Measurements from ENCODE around the gene OVOL1.
"Not testable (repeated sequence)": the region's sequence is repeated elsewhere in the genome, so short reads cannot be mapped to it uniquely, and the experiment has no call there.

OVOL1 gene

GRCh38 chr11:65786786-65787636 lies at the start of gene OVOL1:
TSS of gene OVOL1 (plus strand) at chr11:65787063. CDS start at chr11:65787374, 311 bp downstream.
- peaks cover 26% of the 10 kb centered on the region for H3K27me3 ChIP-seq (ENCODE audit: control insufficient read depth, insufficient read depth, low read length)
- H3K4me1 ChIP-seq (ENCODE audit: control insufficient read depth, insufficient read depth, low read length) = peaks cover 56% of the 10 kb centered on the region
- no peaks in the 10 kb centered on the region for H3K9me3 ChIP-seq (ENCODE audit: control insufficient read depth, low read length)
- peak within 1 kb of the TSS; percentile 36 for H3K4me3 ChIP-seq (ENCODE audit: low read length)
- no peaks in the 10 kb centered on the region for H3K36me3 ChIP-seq (ENCODE audit: control insufficient read depth, insufficient read depth, low read length)
- peak within 1 kb of the TSS; percentile 53 for H3K9ac ChIP-seq (ENCODE audit: low read length)

DNA sequence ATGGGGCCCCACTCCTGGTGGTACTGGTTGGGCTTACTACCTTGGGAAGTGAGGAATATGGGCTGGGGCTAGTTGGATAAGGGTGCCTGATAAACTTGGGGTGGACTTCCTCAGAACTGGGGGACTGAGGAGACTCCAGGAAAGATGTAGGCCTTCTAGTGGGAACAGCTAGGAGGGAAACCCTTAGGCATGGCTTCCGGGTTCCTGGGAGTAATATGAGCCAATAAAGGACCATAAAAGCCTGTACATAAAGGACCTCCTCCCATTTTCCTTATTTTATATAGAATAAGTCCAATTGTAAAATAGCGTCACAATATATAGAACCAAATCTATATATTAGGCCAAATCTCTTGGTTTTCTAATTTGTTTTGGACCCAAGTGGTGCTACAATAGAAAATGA lies 47.8 kb upstream of the OVOL1 start:
- H3K36me3 ChIP-seq (ENCODE audit: control insufficient read depth, insufficient read depth, low read length) = no peaks in the 10 kb centered on the region
- H3K4me1 ChIP-seq (ENCODE audit: control insufficient read depth, insufficient read depth, low read length) = no peaks in the 10 kb centered on the region
- peaks cover 8% of the 10 kb centered on the region for H3K27me3 ChIP-seq (ENCODE audit: control insufficient read depth, insufficient read depth, low read length)
- H3K9ac ChIP-seq (ENCODE audit: low read length) = no peak overlapping the region
- H3K9me3 ChIP-seq (ENCODE audit: control insufficient read depth, low read length) = no peaks in the 10 kb centered on the region
- H3K4me3 ChIP-seq (ENCODE audit: low read length) = no peak overlapping the region

DNA sequence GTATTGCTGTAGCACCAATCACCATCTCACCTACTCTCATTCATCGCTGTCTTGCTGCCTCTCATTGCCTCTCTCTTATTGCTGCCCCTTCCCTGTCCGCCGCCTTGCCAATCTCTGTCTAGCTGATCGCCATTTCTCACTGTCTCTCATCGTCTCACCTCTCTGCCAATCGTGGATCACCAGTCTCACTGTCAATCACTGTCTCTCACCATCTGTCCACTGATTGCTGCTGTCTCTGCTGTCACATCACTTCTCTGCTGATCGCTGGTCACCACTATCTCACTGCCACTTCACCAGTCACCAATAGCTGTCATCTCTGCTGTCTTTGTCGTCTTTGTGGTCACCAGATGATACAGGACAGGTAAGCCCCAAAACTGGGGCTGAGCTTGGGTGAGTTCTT lies 45.7 kb upstream of the OVOL1 start:
- H3K27me3 ChIP-seq (ENCODE audit: control insufficient read depth, insufficient read depth, low read length) = peaks cover 8% of the 10 kb centered on the region
- no peaks in the 10 kb centered on the region for H3K9me3 ChIP-seq (ENCODE audit: control insufficient read depth, low read length)
- H3K4me3 ChIP-seq (ENCODE audit: low read length) = no peak overlapping the region
- no peak overlapping the region for H3K9ac ChIP-seq (ENCODE audit: low read length)
- H3K4me1 ChIP-seq (ENCODE audit: control insufficient read depth, insufficient read depth, low read length) = no peaks in the 10 kb centered on the region
- H3K36me3 ChIP-seq (ENCODE audit: control insufficient read depth, insufficient read depth, low read length) = no peaks in the 10 kb centered on the region

DNA sequence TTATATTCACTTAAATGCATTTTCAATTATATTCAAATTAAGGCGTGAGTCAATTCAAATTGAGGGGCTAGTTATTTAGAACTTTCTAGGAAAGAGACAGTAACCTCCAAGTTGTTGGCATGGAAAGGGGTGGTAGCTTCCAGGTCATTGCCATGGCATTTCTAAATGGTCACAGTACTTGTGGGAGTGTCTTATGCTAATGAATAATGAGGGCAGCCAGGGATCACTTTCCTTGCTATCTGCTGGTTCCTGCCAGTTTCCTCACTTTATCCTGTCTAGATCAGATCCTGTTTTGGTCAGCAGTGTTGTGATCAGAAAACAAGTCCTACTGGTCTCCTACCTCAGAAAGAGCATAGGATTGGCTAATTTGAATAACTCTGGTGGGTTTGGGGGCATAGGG lies 44.5 kb upstream of the OVOL1 start:
- H3K36me3 ChIP-seq (ENCODE audit: control insufficient read depth, insufficient read depth, low read length) = no peaks in the 10 kb centered on the region
- H3K27me3 ChIP-seq (ENCODE audit: control insufficient read depth, insufficient read depth, low read length) = peaks cover 8% of the 10 kb centered on the region
- H3K9me3 ChIP-seq (ENCODE audit: control insufficient read depth, low read length) = no peaks in the 10 kb centered on the region
- H3K4me1 ChIP-seq (ENCODE audit: control insufficient read depth, insufficient read depth, low read length) = no peaks in the 10 kb centered on the region
- no peak overlapping the region for H3K4me3 ChIP-seq (ENCODE audit: low read length)
- H3K9ac ChIP-seq (ENCODE audit: low read length) = no peak overlapping the region

- Histone ChIP-seq H3K27me3 (ENCODE audit: control insufficient read depth, insufficient read depth, low read length) (peaks cover 2% of the 10 kb centered on the region), H3K4me1 (ENCODE audit: control insufficient read depth, insufficient read depth, low read length) (no peaks in the 10 kb centered on the region), H3K9me3 (ENCODE audit: control insufficient read depth, low read length) (no peaks in the 10 kb centered on the region), H3K4me3 (ENCODE audit: low read length) (no peak overlapping the region), H3K36me3 (ENCODE audit: control insufficient read depth, insufficient read depth, low read length) (no peaks in the 10 kb centered on the region), H3K9ac (ENCODE audit: low read length) (no peak overlapping the region)
Observed at GRCh38 chr11:65743681-65744025, 43.2 kb upstream of the OVOL1 start.

DNA sequence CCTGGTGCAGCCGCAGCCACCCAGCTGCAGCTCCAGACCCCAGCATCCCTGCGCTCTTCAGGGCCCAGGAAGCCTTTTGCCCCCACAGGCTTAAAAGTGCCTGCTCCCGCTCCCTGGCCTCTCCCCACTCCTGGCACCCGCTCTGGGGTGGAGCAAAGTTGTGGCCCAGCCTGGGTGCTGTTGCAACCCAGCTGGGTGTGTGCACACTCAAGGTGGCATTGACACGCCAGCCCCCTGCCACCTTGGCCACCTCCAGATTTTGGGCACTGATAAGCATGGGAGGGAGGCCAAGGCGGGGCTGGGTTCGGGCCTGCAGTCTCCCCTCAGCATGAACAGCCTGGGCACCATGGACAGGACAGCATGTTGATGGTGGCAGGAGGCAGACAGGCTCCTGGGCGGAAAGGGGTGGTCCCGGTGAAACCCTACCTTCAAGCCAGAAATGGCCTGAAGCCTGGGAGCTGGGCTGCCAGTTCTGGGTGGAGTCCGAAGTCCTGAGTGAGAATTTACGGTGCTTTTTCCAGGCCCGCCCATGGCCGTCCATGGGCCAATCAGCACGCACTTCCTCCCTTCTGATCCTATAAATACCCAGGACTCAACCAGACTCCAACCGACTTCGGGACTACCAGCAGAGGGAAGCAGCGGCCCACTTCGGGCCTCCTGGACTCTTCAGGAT lies 42.7 kb upstream of the OVOL1 start:
- H3K9me3 ChIP-seq (ENCODE audit: control insufficient read depth, low read length) = no peaks in the 10 kb centered on the region
- H3K9ac ChIP-seq (ENCODE audit: low read length) = no peak overlapping the region
- no peak overlapping the region for H3K4me3 ChIP-seq (ENCODE audit: low read length)
- H3K36me3 ChIP-seq (ENCODE audit: control insufficient read depth, insufficient read depth, low read length) = no peaks in the 10 kb centered on the region
- peaks cover 4% of the 10 kb centered on the region for H3K27me3 ChIP-seq (ENCODE audit: control insufficient read depth, insufficient read depth, low read length)
- H3K4me1 ChIP-seq (ENCODE audit: control insufficient read depth, insufficient read depth, low read length) = no peaks in the 10 kb centered on the region

DNA sequence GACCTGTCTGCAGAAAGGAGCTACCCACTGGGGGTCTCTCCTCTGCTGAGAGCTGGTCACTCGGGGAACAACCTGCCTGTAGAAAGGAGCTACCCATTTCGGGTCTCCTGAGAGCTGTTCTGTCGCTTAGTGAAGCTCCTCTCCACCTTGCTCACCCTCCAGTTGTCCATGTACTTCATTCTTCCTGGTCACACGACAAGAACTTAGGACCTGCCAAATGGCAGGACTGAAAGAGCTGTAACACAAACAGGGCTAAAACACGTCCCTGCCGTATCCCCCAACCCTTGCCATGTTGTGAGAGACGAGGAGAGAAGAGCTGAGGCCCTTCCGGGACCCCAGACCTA lies 42.2 kb upstream of the OVOL1 start:
- H3K4me1 ChIP-seq (ENCODE audit: control insufficient read depth, insufficient read depth, low read length) = no peaks in the 10 kb centered on the region
- H3K9ac ChIP-seq (ENCODE audit: low read length) = no peak overlapping the region
- H3K4me3 ChIP-seq (ENCODE audit: low read length) = no peak overlapping the region

GRCh38 chr11:65745049-65745448 lies 41.8 kb upstream of the OVOL1 start:
- H3K27me3 ChIP-seq (ENCODE audit: control insufficient read depth, insufficient read depth, low read length) = peaks cover 7% of the 10 kb centered on the region
- no peaks in the 10 kb centered on the region for H3K36me3 ChIP-seq (ENCODE audit: control insufficient read depth, insufficient read depth, low read length)
- H3K4me1 ChIP-seq (ENCODE audit: control insufficient read depth, insufficient read depth, low read length) = no peaks in the 10 kb centered on the region
- no peak overlapping the region for H3K4me3 ChIP-seq (ENCODE audit: low read length)
- no peaks in the 10 kb centered on the region for H3K9me3 ChIP-seq (ENCODE audit: control insufficient read depth, low read length)
- H3K9ac ChIP-seq (ENCODE audit: low read length) = no peak overlapping the region

More for the DNA sequence above, 42.2 kb upstream of the OVOL1 start:
- Histone ChIP-seq H3K36me3 (ENCODE audit: control insufficient read depth, insufficient read depth, low read length) (no peaks in the 10 kb centered on the region), H3K9me3 (ENCODE audit: control insufficient read depth, low read length) (no peaks in the 10 kb centered on the region), H3K27me3 (ENCODE audit: control insufficient read depth, insufficient read depth, low read length) (peaks cover 8% of the 10 kb centered on the region)

- H3K36me3 ChIP-seq (ENCODE audit: control insufficient read depth, insufficient read depth, low read length); H3K27me3 ChIP-seq (ENCODE audit: control insufficient read depth, insufficient read depth, low read length); H3K4me1 ChIP-seq (ENCODE audit: control insufficient read depth, insufficient read depth, low read length); H3K9me3 ChIP-seq (ENCODE audit: control insufficient read depth, low read length); H3K4me3 ChIP-seq (ENCODE audit: low read length); H3K9ac ChIP-seq (ENCODE audit: low read length): not testable (repeated sequence)
Observed at GRCh38 chr11:65762169-65762568, 24.7 kb upstream of the OVOL1 start.

GRCh38 chr11:65762816-65763215 lies 24.0 kb upstream of the OVOL1 start:
- H3K27me3 ChIP-seq (ENCODE audit: control insufficient read depth, insufficient read depth, low read length); H3K36me3 ChIP-seq (ENCODE audit: control insufficient read depth, insufficient read depth, low read length); H3K4me3 ChIP-seq (ENCODE audit: low read length); H3K9me3 ChIP-seq (ENCODE audit: control insufficient read depth, low read length); H3K4me1 ChIP-seq (ENCODE audit: control insufficient read depth, insufficient read depth, low read length); H3K9ac ChIP-seq (ENCODE audit: low read length): not testable (repeated sequence)

DNA sequence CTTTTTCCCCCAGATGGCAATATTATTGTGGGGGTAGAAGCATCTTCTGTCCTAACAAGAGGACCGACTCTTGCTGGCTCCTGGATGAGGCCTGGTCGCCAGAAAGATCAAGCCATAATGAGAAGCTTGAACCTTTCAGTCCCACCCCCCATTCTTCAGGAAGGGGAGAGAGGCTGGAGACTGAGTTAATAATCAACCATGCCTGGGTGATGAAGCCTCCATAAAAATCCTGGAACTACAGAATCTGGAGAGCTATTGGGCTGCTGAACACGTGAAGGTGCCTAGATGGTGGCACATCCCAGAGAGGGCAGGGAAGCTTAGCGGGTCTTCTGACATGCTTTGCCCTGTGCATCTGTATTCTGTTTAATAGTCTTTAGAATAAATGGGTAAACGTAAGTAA lies 22.4 kb upstream of the OVOL1 start:
- H3K27me3 ChIP-seq (ENCODE audit: control insufficient read depth, insufficient read depth, low read length) = no peaks in the 10 kb centered on the region
- no peak overlapping the region for H3K9ac ChIP-seq (ENCODE audit: low read length)

DNA sequence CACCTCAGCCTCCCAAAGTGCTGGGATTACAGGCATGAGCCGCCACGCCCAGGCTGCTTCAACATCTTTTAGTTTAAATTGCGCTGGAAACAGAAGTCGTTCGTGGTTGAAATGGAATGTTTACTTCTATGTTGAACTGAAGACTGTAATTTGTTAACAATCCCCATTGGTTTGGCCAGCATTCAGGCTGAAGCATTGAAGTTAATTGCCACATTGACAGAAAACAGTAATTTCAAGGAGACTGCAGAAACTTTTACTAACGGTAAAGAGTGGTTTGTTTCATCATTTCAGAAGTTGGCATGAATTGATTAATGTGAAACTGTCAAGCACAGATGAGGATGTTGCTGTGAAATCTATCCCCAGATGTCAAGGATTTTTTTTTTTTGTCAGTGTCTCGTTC lies 20.3 kb upstream of the OVOL1 start:
- Histone ChIP-seq H3K4me3 (ENCODE audit: low read length) (no peak overlapping the region), H3K36me3 (ENCODE audit: control insufficient read depth, insufficient read depth, low read length) (no peaks in the 10 kb centered on the region), H3K9me3 (ENCODE audit: control insufficient read depth, low read length) (no peaks in the 10 kb centered on the region), H3K4me1 (ENCODE audit: control insufficient read depth, insufficient read depth, low read length) (peaks cover under 1% of the 10 kb centered on the region), H3K9ac (ENCODE audit: low read length) (no peak overlapping the region), H3K27me3 (ENCODE audit: control insufficient read depth, insufficient read depth, low read length) (no peaks in the 10 kb centered on the region)

More for the DNA sequence above, 22.4 kb upstream of the OVOL1 start:
- no peaks in the 10 kb centered on the region for H3K36me3 ChIP-seq (ENCODE audit: control insufficient read depth, insufficient read depth, low read length)
- no peaks in the 10 kb centered on the region for H3K9me3 ChIP-seq (ENCODE audit: control insufficient read depth, low read length)
- H3K4me1 ChIP-seq (ENCODE audit: control insufficient read depth, insufficient read depth, low read length) = no peaks in the 10 kb centered on the region
- H3K4me3 ChIP-seq (ENCODE audit: low read length) = no peak overlapping the region

Measured in mucosa of stomach (tissue), 1 donor.